ENCODE data around the gene SLIT3.

DNA sequence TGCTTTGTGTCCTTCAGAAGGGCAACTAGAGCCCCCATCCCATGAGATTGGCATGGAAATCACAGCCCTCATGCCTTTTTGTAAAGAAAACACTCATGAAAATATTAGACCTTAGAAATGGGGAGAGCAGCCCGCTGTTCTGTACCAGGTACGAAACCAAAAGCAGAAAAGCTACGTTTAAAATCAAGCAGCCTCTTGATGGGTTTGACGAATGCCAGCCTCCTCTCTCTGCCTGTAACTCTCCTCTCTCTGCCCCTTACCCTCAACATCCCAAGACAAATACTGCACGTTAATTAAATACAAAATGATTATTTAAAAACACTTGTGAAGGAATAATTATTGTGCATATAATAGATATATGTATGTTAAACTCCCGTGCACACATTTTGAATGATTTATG is 390.1 kb downstream of the SLIT3 start:
- TF ChIP-seq POLR2AphosphoS5 (IDR thresholded peaks at IDR 0.05) (no peak), POLR2A (IDR thresholded peaks at IDR 0.05) (no peak)
- TF ChIP-seq, protein P1, sequence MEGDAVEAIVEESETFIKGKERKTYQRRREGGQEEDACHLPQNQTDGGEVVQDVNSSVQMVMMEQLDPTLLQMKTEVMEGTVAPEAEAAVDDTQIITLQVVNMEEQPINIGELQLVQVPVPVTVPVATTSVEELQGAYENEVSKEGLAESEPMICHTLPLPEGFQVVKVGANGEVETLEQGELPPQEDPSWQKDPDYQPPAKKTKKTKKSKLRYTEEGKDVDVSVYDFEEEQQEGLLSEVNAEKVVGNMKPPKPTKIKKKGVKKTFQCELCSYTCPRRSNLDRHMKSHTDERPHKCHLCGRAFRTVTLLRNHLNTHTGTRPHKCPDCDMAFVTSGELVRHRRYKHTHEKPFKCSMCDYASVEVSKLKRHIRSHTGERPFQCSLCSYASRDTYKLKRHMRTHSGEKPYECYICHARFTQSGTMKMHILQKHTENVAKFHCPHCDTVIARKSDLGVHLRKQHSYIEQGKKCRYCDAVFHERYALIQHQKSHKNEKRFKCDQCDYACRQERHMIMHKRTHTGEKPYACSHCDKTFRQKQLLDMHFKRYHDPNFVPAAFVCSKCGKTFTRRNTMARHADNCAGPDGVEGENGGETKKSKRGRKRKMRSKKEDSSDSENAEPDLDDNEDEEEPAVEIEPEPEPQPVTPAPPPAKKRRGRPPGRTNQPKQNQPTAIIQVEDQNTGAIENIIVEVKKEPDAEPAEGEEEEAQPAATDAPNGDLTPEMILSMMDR (IDR thresholded peaks at IDR 0.05), result no peak

All from breast epithelium (tissue), 3 donors.